ENCODE measurements around the gene DNLZ. TPM values are rescaled to one million over a fixed set of nuclear protein-coding genes. Genes with fewer than 3 reads are reported as not detected.

DNLZ gene
- total RNA-seq, 1 experiment from 2014 or later: 15.0 TPM

GRCh38 chr9:136336156-136336870 is 27.2 kb downstream of the DNLZ start:
- no peak for DNase-seq (ENCODE audit: extremely low read depth, low read depth)

- DNase-seq (ENCODE audit: extremely low read depth, low read depth): no peak
Measured at GRCh38 chr9:136335296-136336155, 28.0 kb downstream of the DNLZ start.

DNA sequence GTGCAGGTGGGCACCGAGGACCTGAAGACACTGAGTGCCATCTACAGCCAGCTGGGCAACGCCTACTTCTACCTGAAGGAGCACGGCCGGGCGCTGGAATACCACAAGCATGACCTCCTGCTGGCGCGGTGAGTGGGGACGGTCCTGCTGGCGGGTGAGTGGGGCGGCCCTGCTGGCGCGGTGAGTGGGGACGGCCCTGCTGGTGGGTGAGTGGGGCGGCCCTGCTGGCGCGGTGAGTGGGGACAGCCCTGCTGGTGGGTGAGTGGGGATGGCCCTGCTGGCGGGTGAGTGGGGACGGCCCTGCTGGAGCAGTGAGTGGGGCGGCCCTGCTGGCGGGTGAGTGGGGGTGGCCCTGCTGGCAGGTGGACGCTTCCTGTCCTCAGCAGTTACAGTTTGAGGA is 29.0 kb downstream of the DNLZ start:
- DNase-seq (ENCODE audit: extremely low read depth, low read depth): no peak

GRCh38 chr9:136333486-136333885 is 30.1 kb downstream of the DNLZ start:
- no peak for DNase-seq (ENCODE audit: extremely low read depth, low read depth)

- DNase-seq (ENCODE audit: extremely low read depth, low read depth): no peak
Measured at GRCh38 chr9:136333045-136333444, 30.5 kb downstream of the DNLZ start.

GRCh38 chr9:136332482-136332983 is 31.0 kb downstream of the DNLZ start:
- no peak for DNase-seq (ENCODE audit: extremely low read depth, low read depth)

DNA sequence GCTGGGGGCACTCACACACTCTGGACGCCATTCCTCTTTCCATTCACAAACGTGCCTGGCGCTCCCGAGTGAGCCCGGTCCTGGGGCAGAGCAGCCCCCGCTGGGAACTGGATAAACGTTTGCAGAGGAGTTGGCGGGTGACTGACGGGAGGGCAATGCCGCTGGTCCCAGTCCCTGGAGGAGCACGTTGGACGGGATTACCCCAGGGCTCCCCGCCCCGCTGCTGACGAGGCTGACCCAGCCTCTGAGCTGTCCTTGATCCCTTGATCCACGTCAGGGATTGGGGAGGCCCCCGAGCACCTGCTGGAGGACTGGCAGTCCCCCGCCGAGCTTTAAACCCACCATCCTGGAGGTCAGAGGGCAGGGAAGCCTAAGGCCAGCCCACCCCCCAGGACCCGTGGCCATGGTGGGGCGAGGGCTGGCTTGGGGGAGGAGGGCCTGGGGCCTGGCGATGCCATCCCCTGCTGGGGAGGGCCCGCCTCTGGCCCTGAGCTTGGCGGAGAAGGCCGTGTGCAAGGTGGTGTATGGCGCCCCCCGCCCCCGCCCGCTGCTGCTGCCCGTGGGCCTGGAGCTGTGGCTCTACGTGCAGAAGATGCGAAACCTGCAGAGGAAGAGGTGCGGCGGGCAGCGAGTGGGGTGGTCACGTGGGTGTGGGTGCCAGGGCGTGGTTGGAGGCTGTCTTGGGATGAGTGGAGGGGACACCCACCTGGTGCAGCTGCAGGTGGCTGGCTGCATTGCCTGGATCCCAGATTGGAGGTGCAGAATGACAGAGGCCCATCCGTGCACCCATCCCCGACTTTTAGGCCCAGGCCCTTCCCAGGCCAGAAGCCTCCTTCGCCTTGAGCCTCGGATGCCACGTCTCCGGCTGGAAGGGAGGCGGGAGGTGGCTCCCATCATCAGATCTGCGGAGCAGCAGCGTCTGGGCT is 31.7 kb downstream of the DNLZ start:
- DNase-seq (ENCODE audit: extremely low read depth, low read depth): no peak

- no peak for DNase-seq (ENCODE audit: extremely low read depth, low read depth)
Measured at GRCh38 chr9:136331030-136331429, 32.5 kb downstream of the DNLZ start.

GRCh38 chr9:136330406-136330990 is 33.0 kb downstream of the DNLZ start:
- DNase-seq (ENCODE audit: extremely low read depth, low read depth): no peak

DNA sequence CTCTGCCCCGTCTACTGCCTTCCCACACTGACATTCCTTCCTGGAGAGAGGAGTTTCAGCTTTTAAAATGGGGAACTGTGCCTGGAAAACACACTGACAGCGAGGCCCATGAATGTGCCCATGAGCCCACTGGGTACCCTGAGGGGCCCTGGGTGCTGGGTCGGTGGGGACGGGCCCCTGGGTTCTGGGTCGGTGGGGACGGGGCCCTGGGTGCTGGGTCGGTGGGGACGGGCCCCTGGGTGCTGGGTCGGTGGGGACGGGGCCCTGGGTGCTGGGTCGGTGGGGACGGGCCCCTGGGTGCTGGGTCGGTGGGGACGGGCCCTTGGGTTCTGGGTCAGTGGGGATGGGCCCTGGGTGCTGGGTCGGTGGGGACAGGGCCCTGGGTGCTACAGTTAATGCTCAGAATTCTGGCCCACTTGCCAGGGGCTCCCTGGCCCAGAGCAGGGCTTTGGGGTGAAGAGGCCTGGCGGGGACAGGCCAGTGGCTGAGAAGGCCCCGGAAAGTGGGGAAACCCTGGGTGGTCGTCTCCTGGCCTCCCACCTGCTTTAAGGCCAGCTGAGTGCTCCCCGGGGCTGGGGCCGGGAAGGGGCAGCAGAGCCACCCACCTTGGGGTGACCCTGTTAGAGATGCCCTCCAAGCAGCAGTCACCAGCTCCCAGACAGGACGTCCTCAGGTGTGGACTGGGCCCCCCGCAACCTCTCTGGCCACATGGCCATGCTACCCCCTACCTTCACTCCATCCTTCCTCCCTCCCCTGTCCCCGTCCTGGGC is 33.7 kb downstream of the DNLZ start:
- DNase-seq (ENCODE audit: extremely low read depth, low read depth): no peak

GRCh38 chr9:136329211-136329627 is 34.3 kb downstream of the DNLZ start:
- DNase-seq (ENCODE audit: extremely low read depth, low read depth): no peak

DNA sequence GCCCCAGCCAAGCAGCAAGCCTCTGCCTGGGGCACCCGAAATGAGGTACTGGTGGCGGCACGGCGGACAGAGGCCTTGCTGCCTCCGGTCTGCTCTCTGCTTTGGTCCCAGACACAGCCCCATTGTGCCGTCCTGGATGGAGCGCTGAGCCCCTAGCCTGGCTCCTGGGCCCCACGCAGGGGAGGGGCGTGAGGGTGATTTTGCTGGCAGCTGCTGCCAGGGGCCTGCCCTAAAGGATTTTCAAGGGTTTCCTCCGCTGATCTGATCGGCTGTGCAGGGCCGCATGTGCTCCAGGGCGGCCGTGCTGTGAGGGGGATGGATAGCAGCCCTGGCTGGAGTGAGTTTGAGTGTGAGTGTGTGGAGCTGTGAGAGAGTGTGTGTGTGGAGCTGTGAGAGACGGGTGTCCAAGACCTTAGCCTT is 34.9 kb downstream of the DNLZ start:
- DNase-seq (ENCODE audit: extremely low read depth, low read depth): no peak

DNA sequence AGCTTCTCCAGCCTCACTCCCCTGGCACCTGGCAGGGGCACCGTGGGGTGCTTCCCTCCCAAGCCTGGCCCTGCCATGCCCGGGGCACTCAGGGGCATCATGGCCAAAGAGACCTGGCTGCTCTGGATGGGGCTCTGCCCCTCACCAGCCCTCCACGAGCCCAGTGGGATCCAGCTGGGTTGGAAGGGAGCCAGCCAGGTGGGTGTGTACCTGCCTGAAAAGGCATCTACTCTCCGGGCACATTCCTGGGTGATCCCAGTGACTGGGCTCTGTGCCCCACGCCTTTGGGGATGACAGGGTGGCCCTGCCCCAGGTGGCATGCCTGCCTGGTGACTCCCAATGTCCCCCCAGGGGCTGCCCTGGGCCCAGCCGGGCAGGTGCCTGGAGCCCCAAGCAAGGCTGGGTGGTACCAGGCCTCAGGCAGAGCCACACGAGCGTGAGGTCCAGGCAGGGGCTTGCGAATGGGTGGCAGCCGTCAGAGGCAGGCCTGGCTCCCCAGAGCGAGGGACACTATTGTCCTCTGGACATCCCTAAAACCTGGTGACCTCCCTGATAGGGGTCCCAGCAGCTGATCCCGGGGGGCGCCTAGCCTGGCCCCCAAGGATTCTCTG is 35.4 kb downstream of the DNLZ start:
- DNase-seq (ENCODE audit: extremely low read depth, low read depth): no peak

GRCh38 chr9:136327304-136327974 is 36.1 kb downstream of the DNLZ start, which contains the start of gene GPSM1:
Gene GPSM1, plus strand, starts transcription at chr9:136327539. Its CDS starts 157 bp downstream, at chr9:136327696.
- no peak for DNase-seq (ENCODE audit: extremely low read depth, low read depth)

- DNase-seq (ENCODE audit: extremely low read depth, low read depth): no peak
Measured at GRCh38 chr9:136326761-136327303, 36.7 kb downstream of the DNLZ start.

- no peak for DNase-seq (ENCODE audit: extremely low read depth, low read depth)
Measured at GRCh38 chr9:136326061-136326760, 37.3 kb downstream of the DNLZ start.

GRCh38 chr9:136325358-136325757 is 38.2 kb downstream of the DNLZ start:
- DNase-seq (ENCODE audit: extremely low read depth, low read depth): no peak
